A549 (cell line): ENCODE results near the gene FNTB. TPM values are rescaled to one million over a fixed set of nuclear protein-coding genes. Genes with fewer than 3 reads are reported as not detected.

Experiments used
- ATAC-seq, 2 experiments: fragments of 200-7000 bp in 1 of 2; fragments of >200 bp in 1 of 2; cut with Nextera tagmentation in 1 of 2; cut with Tn5 transposase in 1 of 2; 3 replicates each; pipeline versions ENCODE4 v1.8.0 to v1.9.1; 2018 to 2020; ENCODE audit warnings: mild to moderate bottlenecking in 1 of 2, moderate library complexity in 1 of 2
- CTCF ChIA-PET: fragments of 300-600 bp; sonication (Branson Sonifier 250); formaldehyde crosslinking; extraction: SDS; loops from one replicate; lab custom pipeline; 2021; ENCODE audit warnings: antibody characterized with exemption, inconsistent platforms; lab: Yijun Ruan, JAX
- POLR2A ChIA-PET: fragments of 350-600 bp; formaldehyde crosslinking; extraction: SDS; loops from one replicate; lab custom pipeline; 2021; ENCODE audit warnings: antibody characterized with exemption, inconsistent platforms; lab: Yijun Ruan, JAX
- DNase-seq, 2 experiments: peaks; one replicate each; pipeline versions ENCODE4 v3.0.0 to v3.0.0-alpha.2; 2011 to 2016; ENCODE audit warnings: low read depth in 1 of 2, low spot score in 1 of 2
- FAIRE-seq: peaks from 2 replicates; lab custom pipeline; 2011; peaks lifted over from hg19 to GRCh38; lab: Jason Lieb, UNC
- H3K27ac ChIP-seq, 2 experiments: fragments of >200 bp; sonication (Bioruptor Twin); formaldehyde crosslinking; 3 replicates each; pipeline ENCODE4 v1.5.1; 2016 to 2017
- H3K4me1 ChIP-seq: fragments of >200 bp; sonication (Bioruptor Twin); formaldehyde crosslinking; 3 replicates; pipeline ENCODE4 v1.6.1; 2016
- H3K4me2 ChIP-seq: fragments of >200 bp; sonication (Bioruptor Twin); formaldehyde crosslinking; 3 replicates; pipeline ENCODE4 v1.6.1; 2016
- H3K4me3 ChIP-seq: fragments of >200 bp; sonication (Bioruptor Twin); formaldehyde crosslinking; 3 replicates; pipeline ENCODE4 v1.5.1; 2016
- H3K9me3 ChIP-seq: fragments of >200 bp; sonication (Bioruptor Twin); formaldehyde crosslinking; 3 replicates; pipeline ENCODE4 v1.6.1; 2016
- CBX2 ChIP-seq: fragments of 200-600 bp; sonication (generic); IDR thresholded peaks from 2 replicates; pipeline ENCODE4 v1.6.1; 2016; ENCODE audit warnings: low read depth, mild to moderate bottlenecking, borderline replicate concordance
- CBX8 ChIP-seq: fragments of 200-600 bp; sonication (generic); IDR thresholded peaks from 2 replicates; pipeline ENCODE4 v1.6.1; 2016
- CHD2 ChIP-seq: fragments of 150-350 bp; IDR thresholded peaks from 2 replicates; pipeline ENCODE4 v1.6.1; 2014; ENCODE audit warnings: low read length; ENCODE audit not compliant: partially characterized antibody
- FOSB ChIP-seq: fragments of 250-450 bp; sonication (Bioruptor Pico); IDR thresholded peaks from 2 replicates; pipeline ENCODE4 v1.5.0; 2020; ENCODE audit warnings: mild to moderate bottlenecking, moderate library complexity
- HES2 ChIP-seq: fragments of >200 bp; sonication (Bioruptor Twin); formaldehyde crosslinking; IDR thresholded peaks from 2 replicates; pipeline ENCODE4 v1.6.1; 2016
- HOXA7 ChIP-seq: fragments of 250-450 bp; sonication (Bioruptor Pico); IDR thresholded peaks from 2 replicates; pipeline ENCODE4 v1.5.0; 2020; ENCODE audit warnings: mild to moderate bottlenecking, moderate library complexity
- HOXB5 ChIP-seq: fragments of 250-450 bp; sonication (Bioruptor Pico); IDR thresholded peaks from 2 replicates; pipeline ENCODE4 v1.5.0; 2020; ENCODE audit warnings: mild to moderate bottlenecking, moderate library complexity
- JUN ChIP-seq, 2 experiments: fragments of >200 bp; sonication (Bioruptor Twin); formaldehyde crosslinking; IDR thresholded peaks; 2 replicates in 1 of 2; 3 replicates in 1 of 2; pipeline ENCODE4 v1.6.1; 2016 to 2017
- KDM1A ChIP-seq: fragments of 200-600 bp; sonication (generic); IDR thresholded peaks from 2 replicates; pipeline ENCODE4 v1.6.1; 2016; ENCODE audit warnings: low read depth, mild to moderate bottlenecking
- KDM5A ChIP-seq: fragments of 200-600 bp; sonication (generic); IDR thresholded peaks from 2 replicates; pipeline ENCODE4 v1.6.1; 2016; ENCODE audit warnings: antibody characterized with exemption, mild to moderate bottlenecking
- MAFK ChIP-seq: fragments of 450-650 bp; IDR thresholded peaks from 2 replicates; pipeline ENCODE4 v1.6.1; 2014; ENCODE audit not compliant: partially characterized antibody
- MYC ChIP-seq: IDR thresholded peaks from 2 replicates; pipeline ENCODE4 v1.6.1; 2012; ENCODE audit warnings: mild to moderate bottlenecking, inconsistent platforms, low read length, improper control_type of control experiment, borderline replicate concordance
- NFE2L2 ChIP-seq: fragments of 150-350 bp; conservative IDR thresholded peaks from 2 replicates; pipeline ENCODE4 v1.6.1; 2014; ENCODE audit warnings: low read length
- POLR2A ChIP-seq: IDR thresholded peaks from 2 replicates; pipeline ENCODE4 v1.6.1; 2012; ENCODE audit warnings: mild to moderate bottlenecking, low read length
- RCOR1 ChIP-seq: fragments of 150-350 bp; IDR thresholded peaks from 2 replicates; pipeline ENCODE4 v1.6.1; 2014; ENCODE audit warnings: antibody characterized with exemption, low read length, low read depth
- RNF2 ChIP-seq: fragments of 200-600 bp; sonication (generic); IDR thresholded peaks from 2 replicates; pipeline ENCODE4 v1.6.1; 2016; ENCODE audit warnings: low read depth, mild to moderate bottlenecking, antibody characterized with exemption, moderate library complexity, borderline replicate concordance
- SMC3 ChIP-seq: fragments of >200 bp; sonication (Bioruptor Twin); formaldehyde crosslinking; IDR thresholded peaks from 3 replicates; pipeline ENCODE4 v1.6.1; 2018; ENCODE audit warnings: inconsistent platforms
- SREBF2 ChIP-seq: fragments of 450-650 bp; IDR thresholded peaks from 2 replicates; pipeline ENCODE4 v1.6.1; 2014; ENCODE audit warnings: mild to moderate bottlenecking, moderate library complexity
- WGBS: methylation state at CpG from one replicate; pipeline ENCODE4 v1.1.6; 2017; ENCODE audit errors: missing lambda C conversion rate; 5-methylcytosine and 5-hydroxymethylcytosine counted together
- polyA plus RNA-seq, 4 experiments: library from polyadenylated mRNA; depleted of rRNA in 3 of 4; stranded (reverse); fragments of >200 nt; fragmentation: RNase III in 1 of 4; extraction: RNeasy Plus Mini Kit Qiagen cat#74134 plus additional on column Dnase treatment in 1 of 4; gene quantifications; 2 replicates in 3 of 4; 3 replicates in 1 of 4; pipeline ENCODE4 v1.2.3, GENCODE V29; 2011 to 2017
- TF ChIP-seq, protein P1 (sequence below): fragments of 450-650 bp; IDR thresholded peaks from 2 replicates; pipeline ENCODE4 v1.6.1; 2014; ENCODE audit warnings: antibody characterized with exemption
- TF ChIP-seq, protein P2 (sequence below): IDR thresholded peaks from 2 replicates; pipeline ENCODE4 v1.6.1; 2012
- TF ChIP-seq, protein P3 (sequence below): fragments of 200-600 bp; sonication (generic); IDR thresholded peaks from 2 replicates; pipeline ENCODE4 v1.6.1; 2016; ENCODE audit warnings: antibody characterized with exemption, mild to moderate bottlenecking, moderate library complexity
- TF ChIP-seq, protein P4 (sequence below): fragments of 250-450 bp; sonication (Bioruptor Pico); IDR thresholded peaks from 2 replicates; pipeline ENCODE4 v1.5.0; 2020; ENCODE audit warnings: low read depth, mild to moderate bottlenecking, moderate library complexity

Gene FNTB
- polyA plus RNA-seq, 2 of the 4 experiments (the other 2 are of a cell fraction): 28.5 to 41.9 TPM

DNA sequence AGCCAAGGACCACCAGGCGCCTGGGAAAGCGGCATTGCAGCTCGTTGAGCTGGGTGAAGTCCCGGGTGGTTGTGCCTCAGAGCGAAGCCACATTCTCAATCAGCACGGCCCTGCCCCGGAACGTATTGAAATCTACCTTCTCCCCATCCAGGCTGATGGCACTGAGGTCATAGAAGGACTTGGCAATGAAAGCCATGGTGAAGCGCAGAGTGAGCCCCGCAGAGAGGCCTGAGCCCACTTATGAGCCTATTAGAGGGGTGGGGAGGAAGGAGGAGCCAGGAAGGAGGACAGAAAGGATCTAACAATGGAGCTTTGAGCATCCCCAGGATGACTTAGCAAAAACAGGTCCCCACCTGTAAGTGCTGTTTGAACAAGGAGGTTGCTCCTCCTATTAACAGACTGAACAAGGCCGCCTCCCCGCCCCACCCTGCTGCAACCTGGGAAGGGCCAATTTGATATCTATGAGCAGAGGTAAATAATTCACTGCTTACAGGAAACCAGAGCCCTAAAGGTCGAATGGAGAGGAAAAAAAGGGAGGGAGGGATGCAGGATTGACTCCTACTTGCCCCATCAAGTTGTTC is 44.1 kb upstream of the FNTB start, which contains the start of gene GPX2:
GPX2 (minus strand) TSS at position 215 of the 581 bp plus-strand sequence; CDS start at position 196, 19 bp downstream.
- ATAC-seq (peak; percentile 47 to 77), FAIRE-seq (peak; percentile 70), DNase-seq (peak; percentile 47 to 94)
- Histone ChIP-seq H3K4me2 (peak within 1 kb of the TSS; percentile 79), H3K27ac (peak within 1 kb of the TSS; percentile 90 to 92), H3K9me3 (no peaks in the 10 kb centered on the region), H3K4me1 (peaks cover 67% of the 10 kb centered on the region), H3K4me3 (peak within 1 kb of the TSS; percentile 49)
- peak; percentile 82 for TF ChIP-seq POLR2A
- TF ChIP-seq MYC: 0 out of 2 replicates have a peak, but pooled peaks have one; percentile 15
- TF ChIP-seq, protein P1, sequence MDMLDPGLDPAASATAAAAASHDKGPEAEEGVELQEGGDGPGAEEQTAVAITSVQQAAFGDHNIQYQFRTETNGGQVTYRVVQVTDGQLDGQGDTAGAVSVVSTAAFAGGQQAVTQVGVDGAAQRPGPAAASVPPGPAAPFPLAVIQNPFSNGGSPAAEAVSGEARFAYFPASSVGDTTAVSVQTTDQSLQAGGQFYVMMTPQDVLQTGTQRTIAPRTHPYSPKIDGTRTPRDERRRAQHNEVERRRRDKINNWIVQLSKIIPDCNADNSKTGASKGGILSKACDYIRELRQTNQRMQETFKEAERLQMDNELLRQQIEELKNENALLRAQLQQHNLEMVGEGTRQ: no peak
- TF ChIP-seq MAFK: peak; percentile 98
- TF ChIP-seq JUN (IDR thresholded peaks at IDR 0.05): peak in 1 of 2 experiments; percentile 24; a peak in 1 of 5 replicates
- TF ChIP-seq CBX8: no peak
- no peak for TF ChIP-seq HES2
- TF ChIP-seq RNF2: no peak
- TF ChIP-seq CBX2: no peak
- peak; percentile 75 for TF ChIP-seq NFE2L2
- TF ChIP-seq, protein P2, sequence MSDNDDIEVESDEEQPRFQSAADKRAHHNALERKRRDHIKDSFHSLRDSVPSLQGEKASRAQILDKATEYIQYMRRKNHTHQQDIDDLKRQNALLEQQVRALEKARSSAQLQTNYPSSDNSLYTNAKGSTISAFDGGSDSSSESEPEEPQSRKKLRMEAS: peak; percentile 37; the same call in 1 of the 2 replicates
- TF ChIP-seq SREBF2: no peak
- no peak for TF ChIP-seq SMC3
- no peak for TF ChIP-seq HOXB5 (CRISPR knock-in tag)
- WGBS: 12% methylated on average over 13 of the region's 13 CpGs
- ChIA-PET POLR2A (no interaction called here), CTCF (interaction anchor here (0.6 to 1.3 kb wide), 2 partner anchors 44 to 272 kb away, joined by 4 to 5 read pairs; partner anchors contain the start of gene FNTB)

GRCh38 chr14:64943556-64943955 is 43.1 kb upstream of the FNTB start:
- Histone ChIP-seq H3K4me1 (peaks cover 57% of the 10 kb centered on the region), H3K9me3 (no peaks in the 10 kb centered on the region), H3K4me3 (no peak overlapping the region), H3K27ac (peak overlapping the region; percentile 90 to 92), H3K4me2 (peak overlapping the region; percentile 79)
- FAIRE-seq: no peak
- ChIA-PET POLR2A (no interaction called here), CTCF (interaction anchor here (0.6 to 1.0 kb wide), 2 partner anchors 13 to 562 kb away, joined by 3 read pairs; no protein-coding TSS in a partner anchor)
- WGBS: 89% methylated on average over 6 of the region's 6 CpGs
- ATAC-seq: no peak
- no peak for DNase-seq
- TF ChIP-seq FOSB (CRISPR knock-in tag): no peak
- no peak for TF ChIP-seq KDM1A
- no peak for TF ChIP-seq CHD2
- TF ChIP-seq HOXA7 (CRISPR knock-in tag): no peak
- no peak for TF ChIP-seq RCOR1
- no peak for TF ChIP-seq POLR2A
- TF ChIP-seq, protein P3, sequence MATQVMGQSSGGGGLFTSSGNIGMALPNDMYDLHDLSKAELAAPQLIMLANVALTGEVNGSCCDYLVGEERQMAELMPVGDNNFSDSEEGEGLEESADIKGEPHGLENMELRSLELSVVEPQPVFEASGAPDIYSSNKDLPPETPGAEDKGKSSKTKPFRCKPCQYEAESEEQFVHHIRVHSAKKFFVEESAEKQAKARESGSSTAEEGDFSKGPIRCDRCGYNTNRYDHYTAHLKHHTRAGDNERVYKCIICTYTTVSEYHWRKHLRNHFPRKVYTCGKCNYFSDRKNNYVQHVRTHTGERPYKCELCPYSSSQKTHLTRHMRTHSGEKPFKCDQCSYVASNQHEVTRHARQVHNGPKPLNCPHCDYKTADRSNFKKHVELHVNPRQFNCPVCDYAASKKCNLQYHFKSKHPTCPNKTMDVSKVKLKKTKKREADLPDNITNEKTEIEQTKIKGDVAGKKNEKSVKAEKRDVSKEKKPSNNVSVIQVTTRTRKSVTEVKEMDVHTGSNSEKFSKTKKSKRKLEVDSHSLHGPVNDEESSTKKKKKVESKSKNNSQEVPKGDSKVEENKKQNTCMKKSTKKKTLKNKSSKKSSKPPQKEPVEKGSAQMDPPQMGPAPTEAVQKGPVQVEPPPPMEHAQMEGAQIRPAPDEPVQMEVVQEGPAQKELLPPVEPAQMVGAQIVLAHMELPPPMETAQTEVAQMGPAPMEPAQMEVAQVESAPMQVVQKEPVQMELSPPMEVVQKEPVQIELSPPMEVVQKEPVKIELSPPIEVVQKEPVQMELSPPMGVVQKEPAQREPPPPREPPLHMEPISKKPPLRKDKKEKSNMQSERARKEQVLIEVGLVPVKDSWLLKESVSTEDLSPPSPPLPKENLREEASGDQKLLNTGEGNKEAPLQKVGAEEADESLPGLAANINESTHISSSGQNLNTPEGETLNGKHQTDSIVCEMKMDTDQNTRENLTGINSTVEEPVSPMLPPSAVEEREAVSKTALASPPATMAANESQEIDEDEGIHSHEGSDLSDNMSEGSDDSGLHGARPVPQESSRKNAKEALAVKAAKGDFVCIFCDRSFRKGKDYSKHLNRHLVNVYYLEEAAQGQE: no peak
- TF ChIP-seq, protein P4, sequence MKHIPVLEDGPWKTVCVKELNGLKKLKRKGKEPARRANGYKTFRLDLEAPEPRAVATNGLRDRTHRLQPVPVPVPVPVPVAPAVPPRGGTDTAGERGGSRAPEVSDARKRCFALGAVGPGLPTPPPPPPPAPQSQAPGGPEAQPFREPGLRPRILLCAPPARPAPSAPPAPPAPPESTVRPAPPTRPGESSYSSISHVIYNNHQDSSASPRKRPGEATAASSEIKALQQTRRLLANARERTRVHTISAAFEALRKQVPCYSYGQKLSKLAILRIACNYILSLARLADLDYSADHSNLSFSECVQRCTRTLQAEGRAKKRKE: no peak
- TF ChIP-seq KDM5A: no peak
